Measurements from ENCODE around the gene RNF125. TPM values are rescaled to one million over a fixed set of nuclear protein-coding genes. Genes with fewer than 3 reads are reported as not detected.
"Not testable (repeated sequence)": the region's sequence is repeated elsewhere in the genome, so short reads cannot be mapped to it uniquely, and the experiment has no call there.

Gene RNF125
- total and polyA plus RNA-seq, 2 donors, result 3.4 to 10.9 TPM

DNA sequence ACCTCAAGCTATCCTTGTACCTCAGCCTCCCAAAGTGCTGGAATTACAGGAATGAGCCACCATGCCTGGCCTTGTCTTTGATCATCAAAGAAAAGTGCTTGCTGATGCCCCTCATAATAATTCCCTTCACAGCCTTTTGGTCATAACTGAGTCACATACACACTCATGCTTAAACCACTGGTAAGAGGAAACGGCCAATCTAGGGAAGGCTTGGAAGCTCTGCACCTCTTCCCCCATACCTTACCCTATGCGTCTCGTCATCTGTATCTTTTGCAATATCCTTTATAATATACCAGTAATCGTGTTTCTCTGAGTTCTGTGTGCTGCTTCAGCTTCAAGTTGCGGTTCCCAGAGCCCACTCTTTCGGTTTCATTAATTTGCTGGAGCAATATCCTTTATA is 68.3 kb downstream of the RNF125 start:
- Histone ChIP-seq H3K4me3 (ENCODE audit: low read depth, low read length) (no peak overlapping the region), H3K4me1 (ENCODE audit: insufficient read depth) (no peaks in the 10 kb centered on the region), H3K27ac (ENCODE audit: low read depth) (no peak overlapping the region), H3K36me3 (ENCODE audit: insufficient read depth) (no peaks in the 10 kb centered on the region)
- WGBS, result 93% methylated on average over 6 of the region's 6 CpGs
- DNase-seq (ENCODE audit: extremely low spot score), result no peak

DNA sequence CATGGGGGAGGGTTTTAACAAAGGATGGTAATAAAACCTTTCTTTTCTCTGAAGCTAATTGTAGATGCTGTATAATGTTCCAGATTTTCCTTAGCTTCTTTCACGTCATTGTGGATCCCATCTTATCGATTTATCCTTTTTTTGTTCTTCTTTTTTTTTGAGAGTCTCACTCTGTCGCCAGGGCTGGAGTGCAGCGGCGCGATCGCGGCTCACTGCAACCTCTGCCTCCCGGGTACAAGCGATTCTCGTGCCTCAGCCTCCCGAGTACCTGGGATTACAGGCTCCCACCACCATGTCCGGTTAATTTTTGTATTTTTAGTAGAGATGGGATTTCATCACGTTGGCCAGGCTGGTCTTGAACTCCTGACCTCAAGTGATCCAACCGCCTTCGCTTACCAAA is 72.2 kb downstream of the RNF125 start:
- not testable (repeated sequence) for H3K36me3 ChIP-seq (ENCODE audit: insufficient read depth); H3K4me1 ChIP-seq (ENCODE audit: insufficient read depth); DNase-seq (ENCODE audit: extremely low spot score); H3K27ac ChIP-seq (ENCODE audit: low read depth); H3K4me3 ChIP-seq (ENCODE audit: low read depth, low read length)
- 95% methylated on average over 16 of the region's 16 CpGs for WGBS

DNA sequence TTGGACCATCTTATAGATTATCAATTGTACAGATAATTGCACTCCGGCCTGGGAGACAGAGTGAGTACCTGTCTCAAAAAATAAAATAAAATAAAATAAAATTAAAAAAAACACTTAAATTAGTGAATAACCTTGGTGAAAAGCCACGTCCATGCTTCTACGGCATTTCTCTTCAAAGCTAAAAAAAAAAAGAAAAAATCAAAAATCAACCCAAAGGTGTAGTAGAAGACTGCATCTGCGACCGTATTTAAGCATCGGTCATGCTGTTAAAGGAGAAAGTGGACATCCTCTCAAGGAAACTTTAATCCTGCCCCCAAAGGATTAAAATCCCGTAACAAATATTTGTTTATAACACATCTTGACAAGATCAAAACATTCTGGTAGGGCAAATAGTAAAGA is 72.7 kb downstream of the RNF125 start:
- DNase-seq (ENCODE audit: extremely low spot score), result no peak
- Histone ChIP-seq H3K36me3 (ENCODE audit: insufficient read depth) (no peaks in the 10 kb centered on the region), H3K27ac (ENCODE audit: low read depth) (peak overlapping the region; percentile 99), H3K4me1 (ENCODE audit: insufficient read depth) (no peaks in the 10 kb centered on the region), H3K4me3 (ENCODE audit: low read depth, low read length) (peak overlapping the region; percentile 79)
- WGBS, result 40% methylated on average over 7 of the region's 7 CpGs

DNA sequence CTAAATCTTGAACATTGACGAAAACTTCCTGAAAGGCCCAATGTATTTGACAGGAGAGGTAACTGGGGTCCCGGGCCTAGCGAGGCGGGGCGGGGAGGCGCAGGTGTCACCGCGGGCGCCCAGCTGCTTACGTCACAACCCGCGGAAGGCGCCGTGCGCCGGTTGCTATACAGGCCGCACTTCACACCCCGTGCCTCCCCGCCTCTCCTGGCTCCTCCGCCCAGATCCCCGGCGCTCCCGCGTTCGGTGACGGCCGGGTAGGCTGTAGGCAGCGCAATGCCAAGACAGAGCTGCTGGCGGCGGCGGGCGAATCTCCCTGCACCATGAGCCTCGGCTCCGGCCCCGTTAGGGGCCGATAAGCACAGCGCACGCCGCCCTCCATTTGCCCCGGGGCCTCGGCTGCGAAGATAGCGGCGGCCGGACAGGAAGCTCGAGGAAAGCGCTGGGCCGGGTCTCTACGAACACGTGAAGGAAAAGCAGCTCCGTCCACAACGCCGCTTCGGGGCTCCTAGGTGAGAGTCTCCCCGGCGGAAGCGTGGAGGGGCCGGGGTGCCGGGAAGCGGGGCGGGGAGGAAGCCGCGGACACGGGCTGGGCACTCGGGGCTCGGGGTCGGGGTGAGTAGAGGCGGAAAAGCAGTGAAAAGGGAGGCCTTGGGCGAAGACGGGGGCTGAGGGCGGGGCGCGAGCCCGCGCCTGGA is 73.2 kb downstream of the RNF125 start, which contains the start of gene RNF138:
RNF138 (plus strand) TSS at position 151 of the 698 bp plus-strand sequence. CDS start 903 bp downstream, outside the sequence.
- under 1% methylated on average over 75 of the region's 75 CpGs for WGBS
- Histone ChIP-seq H3K27ac (ENCODE audit: low read depth) (peak within 1 kb of the TSS; percentile 99), H3K4me3 (ENCODE audit: low read depth, low read length) (peak within 1 kb of the TSS; percentile 85), H3K36me3 (ENCODE audit: insufficient read depth) (no peaks in the 10 kb centered on the region), H3K4me1 (ENCODE audit: insufficient read depth) (no peaks in the 10 kb centered on the region)
- peak; percentile 50 for DNase-seq (ENCODE audit: extremely low spot score)

DNA sequence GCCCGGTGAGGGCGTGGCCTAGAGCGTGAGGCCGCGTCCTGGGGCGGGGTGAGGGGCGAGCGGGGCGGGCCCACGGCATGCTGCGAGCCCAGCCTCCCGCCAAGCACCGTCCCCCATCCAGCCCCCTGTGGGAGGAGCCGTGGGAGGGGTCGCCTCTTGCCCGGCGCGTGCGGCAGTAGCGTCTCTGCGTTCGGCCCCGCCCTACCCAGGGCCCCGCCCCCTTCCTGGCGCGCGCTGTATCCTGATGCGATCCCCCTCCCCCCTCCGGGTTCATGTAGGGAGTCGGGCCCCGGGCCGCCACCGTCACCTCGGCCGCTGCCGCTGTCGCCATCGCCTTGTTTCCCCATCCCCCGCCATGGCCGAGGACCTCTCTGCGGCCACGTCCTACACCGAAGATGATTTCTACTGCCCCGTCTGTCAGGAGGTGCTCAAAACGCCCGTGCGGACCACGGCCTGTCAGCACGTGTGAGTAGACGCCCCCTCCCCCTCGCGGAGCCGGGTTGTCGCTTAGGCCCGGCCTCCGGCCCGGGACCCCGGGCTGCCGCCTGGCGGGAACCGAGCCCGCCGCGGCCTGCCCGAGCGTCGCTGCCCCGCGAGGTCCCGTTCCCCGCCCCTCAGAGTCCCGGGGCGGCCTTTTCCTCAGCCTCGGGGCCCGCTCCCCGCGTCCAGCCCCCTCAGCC is 73.9 kb downstream of the RNF125 start:
- under 1% methylated on average over 77 of the region's 77 CpGs for WGBS
- H3K4me3 ChIP-seq (ENCODE audit: low read depth, low read length), result peak overlapping the region; percentile 85

DNA sequence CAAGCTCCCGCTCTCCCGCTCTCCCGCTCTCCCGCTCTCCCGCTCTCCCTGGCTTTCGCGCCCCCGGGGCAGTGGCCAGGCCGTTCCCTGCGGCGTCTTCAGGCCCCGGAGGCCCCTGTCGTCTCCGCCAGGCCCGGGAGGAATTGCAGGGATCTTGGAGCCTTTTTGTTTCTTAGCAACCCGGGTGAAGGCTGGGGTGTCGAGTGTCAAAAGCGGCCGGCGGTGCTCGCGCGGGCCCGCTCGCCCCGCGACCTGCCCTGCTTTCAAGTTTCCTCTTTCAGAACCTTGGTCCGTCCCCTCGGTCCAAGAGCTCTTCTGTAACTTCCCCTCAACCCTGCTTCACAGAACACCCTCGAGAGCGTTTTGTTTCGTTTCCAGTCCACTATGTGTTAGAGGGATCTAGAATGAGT is 74.5 kb downstream of the RNF125 start:
- peak overlapping the region; percentile 85 for H3K4me3 ChIP-seq (ENCODE audit: low read depth, low read length)
- DNase-seq (ENCODE audit: extremely low spot score), result peak; percentile 36
- H3K36me3 ChIP-seq (ENCODE audit: insufficient read depth), result no peaks in the 10 kb centered on the region
- no peaks in the 10 kb centered on the region for H3K4me1 ChIP-seq (ENCODE audit: insufficient read depth)
- under 1% methylated on average over 32 of the region's 32 CpGs for WGBS
- H3K27ac ChIP-seq (ENCODE audit: low read depth), result peak overlapping the region; percentile 93

More for the DNA sequence above, 73.9 kb downstream of the RNF125 start:
- peak; percentile 89 for DNase-seq (ENCODE audit: extremely low spot score)
- Histone ChIP-seq H3K27ac (ENCODE audit: low read depth) (peak overlapping the region; percentile 99), H3K4me1 (ENCODE audit: insufficient read depth) (no peaks in the 10 kb centered on the region), H3K36me3 (ENCODE audit: insufficient read depth) (no peaks in the 10 kb centered on the region)

DNA sequence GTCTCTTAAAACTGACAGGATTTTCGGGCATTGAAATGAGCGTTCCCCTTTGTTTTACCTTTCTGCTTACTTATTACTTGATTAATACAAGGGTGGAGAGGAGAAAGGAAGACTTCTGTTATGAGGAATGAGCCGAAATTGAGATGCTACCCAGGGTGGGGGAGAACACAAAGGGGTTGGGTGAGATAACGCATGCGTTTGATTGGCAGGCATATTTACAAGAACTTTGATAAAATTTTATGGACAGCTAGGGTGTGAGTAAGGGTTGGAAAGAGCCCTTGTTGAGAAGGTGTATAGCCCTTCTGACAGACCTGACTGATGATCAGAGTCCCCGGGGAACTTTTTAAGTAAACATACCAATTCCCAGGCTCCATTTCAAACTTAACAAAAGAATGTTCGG is 74.9 kb downstream of the RNF125 start:
- 7% methylated on average over 7 of the region's 7 CpGs for WGBS
- H3K4me3 ChIP-seq (ENCODE audit: low read depth, low read length), result peak overlapping the region; percentile 85

DNA sequence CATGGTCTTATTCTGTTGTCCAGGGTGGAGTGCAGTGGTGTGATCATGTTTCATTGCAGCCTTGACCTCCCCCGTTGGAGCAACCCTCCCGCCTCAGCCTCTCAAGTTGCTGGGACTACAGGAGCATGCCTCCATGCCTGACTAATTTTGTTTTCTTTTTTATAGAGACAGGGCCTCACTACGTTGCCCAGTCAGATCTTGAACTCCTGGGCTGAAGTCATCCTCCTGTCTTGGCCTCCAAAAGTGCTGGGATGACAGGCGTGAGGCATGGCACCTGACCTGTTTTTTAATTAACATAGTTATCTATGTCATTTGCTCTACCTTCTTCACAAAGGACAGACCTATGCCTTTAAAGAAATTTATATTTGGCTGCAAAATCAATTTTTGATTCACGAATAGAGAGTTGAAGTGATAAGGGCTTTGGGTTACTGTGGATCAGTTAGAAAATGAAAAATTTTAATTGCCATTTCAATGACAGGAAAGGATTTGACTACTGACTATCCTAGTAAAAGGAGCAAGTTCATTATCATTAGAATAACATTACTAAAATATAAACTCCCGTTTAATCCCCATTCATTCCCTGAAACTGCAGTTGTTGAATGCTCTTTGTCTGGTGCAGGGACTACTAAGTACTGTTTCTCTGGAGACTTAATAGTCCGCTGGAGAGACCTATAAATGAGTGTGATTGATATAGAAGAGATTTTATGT is 76.7 kb downstream of the RNF125 start:
- H3K4me1 ChIP-seq (ENCODE audit: insufficient read depth), result no peaks in the 10 kb centered on the region
- no peak overlapping the region for H3K4me3 ChIP-seq (ENCODE audit: low read depth, low read length)
- no peak for DNase-seq (ENCODE audit: extremely low spot score)
- H3K27ac ChIP-seq (ENCODE audit: low read depth), result no peak overlapping the region
- WGBS, result 84% methylated on average over 7 of the region's 7 CpGs
- H3K36me3 ChIP-seq (ENCODE audit: insufficient read depth), result no peaks in the 10 kb centered on the region

More for the DNA sequence above, 74.9 kb downstream of the RNF125 start:
- H3K36me3 ChIP-seq (ENCODE audit: insufficient read depth), result no peaks in the 10 kb centered on the region
- peak overlapping the region; percentile 93 for H3K27ac ChIP-seq (ENCODE audit: low read depth)
- DNase-seq (ENCODE audit: extremely low spot score), result no peak
- no peaks in the 10 kb centered on the region for H3K4me1 ChIP-seq (ENCODE audit: insufficient read depth)

DNA sequence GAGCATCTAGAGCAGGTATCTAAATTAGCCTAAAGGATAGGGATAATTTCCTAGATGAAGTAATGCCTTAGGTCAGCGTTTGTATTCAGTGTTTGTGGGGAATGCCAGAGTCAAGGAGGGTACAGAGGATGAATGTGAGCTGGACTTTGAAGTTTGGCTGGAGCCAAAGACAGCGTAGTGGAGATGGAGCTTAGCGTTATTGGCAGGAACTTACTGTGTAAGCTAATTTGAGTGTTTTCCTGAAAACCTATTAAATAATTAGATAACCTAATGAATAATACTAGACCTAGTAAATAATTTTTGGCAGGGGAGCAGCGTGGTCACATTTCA is 77.2 kb downstream of the RNF125 start:
- no peak for DNase-seq (ENCODE audit: extremely low spot score)
- H3K27ac ChIP-seq (ENCODE audit: low read depth), result no peak overlapping the region
- WGBS, result 75% methylated on average over 4 of the region's 4 CpGs
- H3K4me3 ChIP-seq (ENCODE audit: low read depth, low read length), result no peak overlapping the region
- no peaks in the 10 kb centered on the region for H3K36me3 ChIP-seq (ENCODE audit: insufficient read depth)
- no peaks in the 10 kb centered on the region for H3K4me1 ChIP-seq (ENCODE audit: insufficient read depth)

DNA sequence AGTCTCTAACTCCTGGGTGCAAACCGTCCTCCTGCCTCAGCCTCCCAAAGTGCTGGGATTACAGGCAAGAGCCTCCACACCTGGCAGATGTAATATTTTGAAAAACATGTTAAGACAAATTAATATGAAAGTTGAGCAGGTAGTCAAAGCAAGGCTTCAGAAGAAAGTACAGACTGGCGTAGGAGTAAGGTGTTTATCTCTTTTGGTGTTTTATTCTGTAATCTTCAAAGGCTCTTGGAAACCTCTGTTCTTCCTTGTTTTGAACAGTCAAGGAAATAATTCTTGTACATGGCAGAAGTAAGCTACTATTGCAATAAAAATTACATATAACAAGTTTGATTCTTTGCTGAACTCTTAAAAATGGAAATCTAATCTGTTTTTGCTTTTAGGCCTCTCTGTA is 78.3 kb downstream of the RNF125 start:
- no peak for DNase-seq (ENCODE audit: extremely low spot score)
- H3K4me1 ChIP-seq (ENCODE audit: insufficient read depth), result no peaks in the 10 kb centered on the region
- no peak overlapping the region for H3K4me3 ChIP-seq (ENCODE audit: low read depth, low read length)
- no peak overlapping the region for H3K27ac ChIP-seq (ENCODE audit: low read depth)
- WGBS, result 89% methylated on average over 2 of the region's 2 CpGs
- H3K36me3 ChIP-seq (ENCODE audit: insufficient read depth), result no peaks in the 10 kb centered on the region

DNA sequence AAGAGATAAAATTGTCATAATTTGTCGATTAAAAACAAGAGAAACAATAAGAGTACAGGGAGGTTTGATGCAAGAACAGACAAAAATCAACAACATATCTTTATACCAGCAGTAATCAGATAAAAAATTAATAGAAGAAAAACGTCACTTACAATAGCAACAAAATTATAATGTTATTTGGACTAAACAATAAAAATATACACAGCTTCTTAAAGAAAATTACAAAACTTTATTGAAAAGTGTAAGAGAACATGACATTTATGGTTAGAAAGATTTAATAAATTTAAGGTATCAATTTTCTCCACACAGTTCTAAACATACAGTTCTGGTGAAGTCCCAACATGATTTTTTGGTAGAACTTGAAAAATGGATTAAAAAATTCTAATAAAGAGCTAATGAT is 85.9 kb downstream of the RNF125 start:
- Histone ChIP-seq H3K4me1 (ENCODE audit: insufficient read depth) (no peaks in the 10 kb centered on the region), H3K36me3 (ENCODE audit: insufficient read depth) (no peaks in the 10 kb centered on the region), H3K4me3 (ENCODE audit: low read depth, low read length) (no peak overlapping the region), H3K27ac (ENCODE audit: low read depth) (no peak overlapping the region)
- DNase-seq (ENCODE audit: extremely low spot score), result no peak
- 85% methylated on average over 2 of the region's 2 CpGs for WGBS

DNA sequence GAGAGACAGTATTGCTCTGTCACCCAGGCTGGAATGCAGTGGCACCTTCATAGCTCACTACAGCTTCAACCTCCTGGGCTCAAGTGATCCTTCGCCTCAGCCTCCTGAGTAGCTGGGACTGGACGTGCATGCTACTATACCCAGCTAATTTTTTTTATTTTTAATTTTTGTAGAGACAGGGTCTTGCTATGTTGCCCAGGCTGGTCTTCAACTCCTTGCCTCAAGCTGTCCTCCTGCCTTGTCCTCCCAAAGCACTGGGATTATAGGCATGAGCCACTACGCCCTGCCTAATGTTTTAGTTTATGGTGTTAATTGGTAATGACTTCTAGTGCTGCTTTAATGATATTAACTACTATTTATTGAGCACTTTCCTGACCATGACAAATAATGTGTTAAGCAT is 91.4 kb downstream of the RNF125 start:
- H3K4me1 ChIP-seq (ENCODE audit: insufficient read depth), result no peaks in the 10 kb centered on the region
- no peak overlapping the region for H3K27ac ChIP-seq (ENCODE audit: low read depth)
- no peak for DNase-seq (ENCODE audit: extremely low spot score)
- H3K36me3 ChIP-seq (ENCODE audit: insufficient read depth), result no peaks in the 10 kb centered on the region
- H3K4me3 ChIP-seq (ENCODE audit: low read depth, low read length), result no peak overlapping the region
- 94% methylated on average over 3 of the region's 3 CpGs for WGBS

DNA sequence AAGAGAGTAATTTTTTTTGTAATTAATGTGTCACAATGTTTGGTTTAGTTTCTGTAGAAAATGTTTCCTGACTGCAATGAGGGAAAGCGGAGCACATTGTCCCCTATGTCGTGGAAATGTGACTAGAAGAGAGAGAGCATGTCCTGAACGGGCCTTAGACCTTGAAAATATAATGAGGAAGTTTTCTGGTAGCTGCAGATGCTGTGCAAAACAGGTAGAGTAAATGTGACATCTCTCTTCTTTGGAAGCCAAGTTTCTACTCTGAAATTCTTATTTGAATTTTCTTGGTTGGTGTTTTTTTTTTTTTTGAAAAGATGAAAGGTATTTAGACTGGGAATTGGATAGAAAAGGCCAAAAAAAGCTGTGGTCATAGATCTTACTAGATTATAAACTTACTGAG is 93.1 kb downstream of the RNF125 start:
- no peak for DNase-seq (ENCODE audit: extremely low spot score)
- peaks cover 2% of the 10 kb centered on the region for H3K36me3 ChIP-seq (ENCODE audit: insufficient read depth)
- H3K27ac ChIP-seq (ENCODE audit: low read depth), result no peak overlapping the region
- no peaks in the 10 kb centered on the region for H3K4me1 ChIP-seq (ENCODE audit: insufficient read depth)
- WGBS, result 84% methylated on average over 3 of the region's 3 CpGs
- no peak overlapping the region for H3K4me3 ChIP-seq (ENCODE audit: low read depth, low read length)

DNA sequence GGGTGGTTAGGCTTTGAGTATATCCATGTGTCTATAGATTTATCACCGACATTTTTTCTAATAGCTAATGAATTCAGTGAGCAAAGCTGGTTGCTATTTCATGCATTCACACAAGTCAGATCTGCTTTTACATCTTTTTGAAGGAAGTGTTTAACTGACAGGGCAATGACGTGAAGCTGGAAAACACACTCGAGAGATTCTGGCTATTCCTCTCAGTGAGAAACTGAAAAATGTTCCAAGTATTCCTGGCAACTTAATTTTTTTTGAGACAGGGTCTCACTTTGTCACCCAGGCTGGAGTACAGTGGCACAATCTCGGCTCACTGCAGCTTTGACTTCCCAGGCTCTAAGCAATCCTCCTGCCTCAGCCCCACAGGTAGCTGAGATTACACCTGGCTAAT is 94.2 kb downstream of the RNF125 start:
- Histone ChIP-seq H3K4me1 (ENCODE audit: insufficient read depth) (no peaks in the 10 kb centered on the region), H3K4me3 (ENCODE audit: low read depth, low read length) (no peak overlapping the region), H3K27ac (ENCODE audit: low read depth) (no peak overlapping the region), H3K36me3 (ENCODE audit: insufficient read depth) (peaks cover 2% of the 10 kb centered on the region)
- WGBS, result 88% methylated on average over 4 of the region's 4 CpGs
- DNase-seq (ENCODE audit: extremely low spot score), result no peak
